ENCODE data around the gene NR1D1.

NR1D1 gene

DNA sequence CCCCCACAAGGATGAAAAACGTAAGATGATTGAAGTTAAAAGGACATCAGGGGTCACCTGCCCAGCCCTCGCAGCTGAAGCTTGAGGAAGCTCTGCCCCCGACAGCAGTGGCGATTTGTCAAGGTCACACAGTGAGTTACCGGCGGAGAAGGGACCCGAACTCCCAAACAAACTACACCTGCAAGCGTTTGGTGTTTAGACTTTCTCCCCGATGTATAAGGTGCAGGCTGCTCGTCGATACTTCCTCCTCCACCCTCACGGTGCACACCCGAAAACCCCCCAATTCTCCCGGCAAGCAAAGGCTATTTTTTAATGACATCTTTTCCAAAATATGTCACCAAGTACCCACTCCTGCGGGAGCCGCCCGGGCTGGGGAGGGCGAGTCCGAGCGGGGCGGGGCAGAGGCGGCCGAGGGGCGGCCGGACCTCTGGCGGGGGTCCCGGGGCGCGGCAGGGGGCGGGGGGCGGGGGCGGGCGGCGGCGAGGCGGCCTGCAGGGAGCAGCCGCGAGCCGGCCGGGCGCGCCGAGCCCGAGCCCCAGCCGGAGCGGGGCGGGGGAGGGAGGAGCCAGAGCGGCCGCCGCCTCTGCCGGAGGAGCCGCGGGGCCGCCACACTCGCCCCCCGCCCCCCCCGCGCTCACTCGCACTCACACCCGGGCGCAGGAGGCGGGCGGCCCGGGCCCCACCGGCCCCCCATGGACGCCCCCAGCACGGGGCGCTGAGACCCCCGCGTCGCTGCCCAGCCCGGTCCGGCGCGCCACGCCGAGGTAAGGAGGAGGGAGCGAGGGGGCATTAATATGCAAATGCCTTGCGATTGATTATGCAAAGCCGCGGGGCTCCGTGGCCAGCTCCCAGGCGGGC is 37.8 kb downstream of the NR1D1 start, which contains the start of gene THRA:
Gene THRA, plus strand, starts transcription at position 637 of the 858 bp plus-strand sequence. CDS start 11,524 bp downstream, outside the sequence.
- peak; percentile 39 for DNase-seq (ENCODE audit: low spot score)

DNA sequence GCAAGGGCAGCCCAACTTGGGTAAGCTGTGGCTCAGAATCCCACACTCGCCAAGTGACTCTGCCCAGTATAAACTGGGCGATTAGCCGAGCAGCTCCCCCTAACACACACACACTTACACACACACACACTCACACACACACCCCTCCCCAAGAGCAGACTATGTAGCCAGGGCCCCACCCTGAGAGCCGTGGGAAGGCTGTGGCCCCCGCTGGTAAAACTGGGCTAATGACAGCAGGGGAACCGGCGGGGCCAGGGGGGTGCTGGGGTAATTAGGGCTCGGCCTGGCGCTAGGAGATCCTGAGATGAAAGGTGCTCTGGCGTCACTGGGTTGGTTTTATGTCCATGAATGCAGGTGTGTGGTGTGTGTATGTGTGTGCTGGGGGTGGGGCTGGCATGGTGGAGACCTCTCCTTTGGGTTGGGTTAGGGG is 38.8 kb downstream of the NR1D1 start:
- no peak for DNase-seq (ENCODE audit: low spot score)

DNA sequence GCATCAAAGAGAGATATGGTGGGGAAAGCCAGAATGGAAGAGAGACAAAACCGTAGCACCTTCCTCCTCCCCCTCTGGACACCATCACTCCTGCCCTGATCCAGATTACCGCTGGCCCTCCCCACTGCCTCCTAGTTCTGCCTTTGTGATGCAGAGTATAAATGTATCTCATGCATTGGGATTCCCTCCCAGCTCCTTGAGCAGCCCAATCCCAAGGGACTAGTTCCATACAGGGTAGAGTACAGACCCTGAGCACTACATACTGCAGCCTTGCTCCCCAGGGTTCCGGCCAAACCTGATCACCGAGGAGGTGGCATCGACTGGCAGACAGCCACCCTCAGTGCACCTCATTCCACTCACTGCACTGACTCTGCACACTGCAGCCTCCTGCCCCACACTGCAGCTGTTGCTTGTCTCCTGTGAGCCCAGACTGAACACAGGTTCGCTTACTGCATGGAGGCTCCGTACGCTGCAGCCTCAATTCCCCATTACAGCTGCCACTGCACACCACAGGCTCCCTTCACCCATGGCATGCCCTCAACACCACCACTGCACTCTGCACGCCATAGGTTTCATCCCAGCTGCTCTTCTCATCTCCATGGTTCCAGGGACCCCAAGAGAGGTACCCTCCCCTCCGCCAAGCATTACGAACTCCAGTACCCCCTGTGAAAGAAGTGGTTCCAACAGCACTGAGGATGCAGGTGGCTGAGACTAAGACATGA is 39.3 kb downstream of the NR1D1 start:
- DNase-seq (ENCODE audit: low spot score), result no peak

DNA sequence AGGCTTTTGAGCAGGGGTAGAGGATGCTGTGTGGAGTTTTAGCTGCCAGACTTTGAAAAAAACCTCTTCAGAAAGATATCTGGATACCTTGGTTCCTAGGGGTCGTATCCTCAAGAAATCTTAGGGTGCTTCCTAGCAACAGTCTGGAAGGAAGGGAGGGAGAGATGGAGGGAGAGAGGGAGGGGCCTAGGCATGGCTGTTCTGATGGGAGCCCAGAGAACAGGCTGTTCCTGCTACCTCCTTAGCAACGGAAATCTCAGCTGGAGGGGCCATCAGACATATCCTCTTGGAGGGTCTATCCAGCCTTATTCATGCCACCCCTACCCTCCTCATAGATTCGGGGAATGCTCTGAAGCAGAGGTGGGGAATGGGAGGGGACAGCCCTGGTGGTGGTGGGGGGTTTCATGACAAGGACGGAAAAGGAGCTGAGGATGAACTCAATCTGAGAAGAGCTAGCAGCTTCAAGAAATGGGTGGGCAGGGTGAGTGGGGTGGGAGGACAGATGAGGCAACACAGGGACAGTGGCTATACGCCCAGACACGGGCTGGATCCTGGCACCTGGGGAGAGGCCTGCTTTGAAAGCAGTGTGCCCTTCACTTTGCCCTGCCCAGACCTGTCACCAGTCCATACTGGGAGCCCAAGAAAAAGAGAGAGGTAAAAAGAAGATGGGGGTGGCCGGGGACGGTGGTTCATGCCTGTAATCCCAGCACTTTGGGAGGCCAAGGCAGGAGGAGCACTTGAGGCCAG is 40.5 kb downstream of the NR1D1 start:
- no peak for DNase-seq (ENCODE audit: low spot score)

DNA sequence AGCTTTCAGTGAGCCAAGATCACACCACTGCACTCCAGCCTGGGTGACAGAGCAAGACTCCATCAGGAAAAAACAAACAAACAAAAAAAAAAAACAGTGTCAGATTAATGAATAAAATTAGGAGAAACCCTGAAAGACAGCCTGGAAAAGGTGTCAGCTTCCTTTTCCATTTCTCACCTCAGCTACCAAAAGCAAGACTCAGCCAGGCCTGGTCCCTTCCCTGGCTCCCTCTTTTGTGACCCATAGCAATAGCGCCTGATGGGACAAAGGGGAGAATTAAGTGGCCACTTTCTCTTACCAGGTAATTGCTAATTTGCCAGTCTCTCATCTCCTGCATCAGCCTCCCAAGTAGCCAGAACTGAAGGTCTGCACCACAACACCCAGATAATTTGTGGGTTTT is 41.5 kb downstream of the NR1D1 start:
- no peak for DNase-seq (ENCODE audit: low spot score)

DNA sequence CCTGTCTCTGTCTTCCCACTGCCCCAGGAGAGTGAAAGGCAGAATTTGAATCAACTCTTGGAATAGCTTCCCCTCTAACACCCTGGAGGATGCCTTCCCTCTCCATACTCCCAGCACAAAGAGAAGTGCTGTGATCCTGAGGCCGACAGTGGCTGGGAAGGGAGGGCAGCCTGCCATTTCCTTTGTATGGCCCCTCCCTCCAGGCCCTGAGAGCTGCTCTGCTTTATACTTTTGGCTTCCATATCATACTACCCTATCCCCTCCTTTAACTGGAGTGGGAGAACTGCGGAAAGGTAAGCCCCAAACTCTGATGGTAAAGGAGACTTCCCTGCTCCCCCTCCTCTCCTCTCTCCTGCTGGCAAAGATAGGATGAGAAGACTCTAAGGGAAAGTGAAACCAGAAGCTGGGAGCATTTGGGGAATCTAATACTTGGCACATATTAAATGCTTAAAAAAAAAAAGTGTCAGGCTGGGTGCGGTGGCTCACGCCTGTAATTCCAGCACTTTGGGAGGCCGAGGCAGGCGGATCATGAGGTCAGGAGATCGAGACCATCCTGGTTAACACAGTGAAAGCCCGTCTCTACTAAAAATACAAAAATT is 42.1 kb downstream of the NR1D1 start:
- DNase-seq (ENCODE audit: low spot score), result no peak

DNA sequence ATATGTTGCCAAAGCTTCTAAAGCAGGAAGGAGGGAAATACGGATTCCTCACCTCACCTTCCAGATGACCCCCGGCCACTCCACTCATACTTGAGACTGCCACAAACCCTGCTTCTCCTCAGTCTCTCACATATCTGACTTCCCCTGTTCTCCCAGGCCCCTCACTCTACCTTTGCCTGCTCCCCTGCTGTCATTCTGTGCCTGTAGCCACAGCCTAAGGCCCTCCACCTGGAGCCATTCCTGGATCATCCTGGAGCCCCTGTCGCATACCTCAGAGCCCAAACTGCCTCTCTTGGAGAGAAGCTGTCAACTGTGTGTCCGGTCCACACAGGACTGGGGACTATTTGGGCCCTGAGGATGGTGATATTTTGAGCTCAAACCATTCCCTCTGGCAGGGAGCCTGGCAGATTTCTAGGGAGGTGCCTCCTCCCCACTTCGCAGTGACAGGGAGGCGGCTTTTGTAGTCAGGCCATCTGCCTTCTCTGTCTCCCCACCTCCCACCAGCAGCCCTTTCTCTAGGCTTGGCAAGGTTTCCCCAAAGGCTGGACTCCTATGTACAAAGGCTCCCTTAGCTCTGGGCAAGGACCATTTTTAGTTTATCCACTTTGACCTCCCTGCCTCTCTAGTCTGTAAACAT is 43.9 kb downstream of the NR1D1 start:
- no peak for DNase-seq (ENCODE audit: low spot score)
